ENCODE results near the gene TAB3. TPM values are rescaled to one million over a fixed set of nuclear protein-coding genes. Genes with fewer than 3 reads are reported as not detected.
A peak's percentile ranks its signal among the peaks of the same experiment; 100 is the strongest.

The TAB3 gene
- total RNA-seq, 1 donor from 2014 or later: 14.0 TPM

DNA sequence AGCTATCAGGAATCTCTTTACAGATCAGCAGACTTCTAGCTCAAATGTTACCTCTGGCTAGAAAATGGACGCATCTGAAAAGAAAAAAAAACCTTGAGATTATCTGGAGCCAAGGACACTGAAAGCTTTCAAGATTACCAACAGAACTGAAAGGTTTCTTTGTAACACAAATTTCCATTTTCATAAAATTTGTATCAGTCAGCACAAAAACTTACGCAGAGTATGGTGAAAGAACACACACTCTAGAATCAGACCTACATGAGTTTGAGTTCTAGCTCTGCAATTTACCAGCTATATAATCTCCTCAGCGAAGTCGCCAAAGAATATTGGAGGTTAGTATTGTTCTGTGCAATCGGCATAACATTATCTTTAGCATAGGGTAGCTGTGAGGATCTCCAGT is 1.8 kb downstream of the TAB3 start:
- DNase-seq (ENCODE audit: low spot score): no peak

DNA sequence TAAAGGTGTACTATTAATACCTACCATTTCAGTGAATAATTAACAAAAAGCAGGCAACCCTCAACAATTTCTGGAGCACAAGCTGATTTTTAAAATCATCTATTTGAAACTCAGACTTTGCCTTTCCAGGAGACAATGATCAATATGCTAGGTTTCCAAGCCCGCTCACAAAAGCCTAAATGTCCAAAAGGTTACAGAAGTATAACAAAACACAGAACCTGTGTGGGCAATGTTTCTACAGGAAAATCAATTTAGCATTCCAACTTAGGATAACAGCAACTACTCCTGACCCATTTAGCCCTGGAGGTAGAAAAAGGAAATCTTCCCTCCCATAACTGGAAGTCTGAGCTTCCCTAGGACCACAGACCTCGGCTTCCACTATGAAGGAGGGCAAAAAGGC is 3.9 kb downstream of the TAB3 start:
- no peak for DNase-seq (ENCODE audit: low spot score)

- no peak for DNase-seq (ENCODE audit: low spot score)
Observed at GRCh38 chrX:30883138-30883537, 5.9 kb downstream of the TAB3 start.

DNA sequence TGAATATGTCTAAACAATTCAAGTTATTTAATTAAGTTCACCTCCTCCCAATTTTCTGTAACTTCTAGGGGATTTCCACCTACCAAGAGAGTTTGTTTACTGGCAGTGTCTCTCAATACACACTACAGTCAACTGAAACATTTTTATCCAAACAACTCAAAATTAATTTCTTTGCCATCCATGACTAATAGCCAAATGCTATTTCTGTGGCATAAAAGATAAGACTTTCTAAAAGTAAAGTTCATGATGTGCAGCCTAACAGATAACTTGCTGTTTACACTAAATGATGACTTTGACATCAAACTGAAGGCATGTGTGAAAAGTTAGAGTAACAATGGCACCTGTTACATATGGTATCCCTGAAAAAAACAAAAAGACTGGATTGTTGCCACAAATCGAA is 7.3 kb downstream of the TAB3 start:
- no peak for DNase-seq (ENCODE audit: low spot score)

DNA sequence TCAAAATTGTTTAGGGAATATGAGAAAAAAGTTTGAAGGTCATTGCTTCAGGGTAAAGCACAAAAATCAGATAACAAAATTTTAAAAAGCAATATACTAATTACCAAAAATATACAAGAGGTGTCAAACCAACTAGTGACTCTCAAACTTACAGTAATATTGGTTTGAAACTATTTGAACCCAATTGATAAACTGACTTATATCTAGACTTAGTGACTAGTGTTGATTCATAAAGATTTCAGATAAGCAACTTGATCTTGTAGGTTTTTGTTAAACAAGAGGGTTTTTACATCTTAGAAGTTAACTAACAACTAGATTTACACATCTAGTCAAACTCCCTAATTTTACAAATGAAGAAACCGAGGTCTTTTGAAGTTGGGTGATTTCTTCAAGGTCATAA is 7.7 kb downstream of the TAB3 start:
- DNase-seq (ENCODE audit: low spot score): no peak

- DNase-seq (ENCODE audit: low spot score): peak; percentile 6
Observed at GRCh38 chrX:30880058-30880457, 9.0 kb downstream of the TAB3 start.

DNA sequence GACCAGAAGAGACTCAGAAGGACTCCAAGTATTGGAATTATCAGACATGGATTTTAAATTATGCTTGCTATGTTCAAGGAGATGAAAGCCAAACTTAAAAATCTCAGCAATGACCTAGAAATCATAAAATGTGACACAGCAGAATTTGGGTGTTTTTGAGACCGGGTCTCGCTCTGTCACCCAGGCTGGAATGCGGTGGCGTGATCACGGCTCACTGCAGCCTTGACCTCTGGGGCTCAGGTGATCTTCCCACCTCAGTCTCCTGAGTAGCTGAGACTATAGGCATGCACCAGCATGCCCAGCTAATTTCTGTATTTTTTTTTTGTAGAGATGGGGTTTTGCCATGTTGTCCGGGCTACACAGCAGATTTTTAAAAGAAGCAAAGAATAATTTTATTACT is 12.7 kb downstream of the TAB3 start:
- DNase-seq (ENCODE audit: low spot score): no peak

DNA sequence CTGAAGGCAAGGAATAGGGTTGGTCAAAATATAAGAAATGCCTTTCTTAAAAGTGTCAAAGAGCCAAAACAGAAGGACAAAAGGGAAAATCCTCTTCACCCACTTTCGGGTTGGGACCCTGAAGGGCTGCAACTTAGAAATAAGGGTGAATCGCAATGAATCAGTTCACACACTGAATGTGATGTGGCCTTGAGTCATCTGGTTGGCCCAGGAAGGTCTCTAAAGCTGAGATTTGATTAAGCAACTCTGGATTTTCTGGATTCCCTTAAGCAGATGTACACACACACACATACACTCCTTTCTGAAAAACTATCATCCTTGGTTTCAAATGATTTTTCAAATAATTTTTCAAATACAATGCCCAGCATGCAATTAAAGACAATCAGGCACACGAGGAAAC is 13.1 kb downstream of the TAB3 start:
- peak; percentile 6 for DNase-seq (ENCODE audit: low spot score)

- DNase-seq (ENCODE audit: low spot score): no peak
Observed at GRCh38 chrX:30874851-30875250, 14.2 kb downstream of the TAB3 start.

DNA sequence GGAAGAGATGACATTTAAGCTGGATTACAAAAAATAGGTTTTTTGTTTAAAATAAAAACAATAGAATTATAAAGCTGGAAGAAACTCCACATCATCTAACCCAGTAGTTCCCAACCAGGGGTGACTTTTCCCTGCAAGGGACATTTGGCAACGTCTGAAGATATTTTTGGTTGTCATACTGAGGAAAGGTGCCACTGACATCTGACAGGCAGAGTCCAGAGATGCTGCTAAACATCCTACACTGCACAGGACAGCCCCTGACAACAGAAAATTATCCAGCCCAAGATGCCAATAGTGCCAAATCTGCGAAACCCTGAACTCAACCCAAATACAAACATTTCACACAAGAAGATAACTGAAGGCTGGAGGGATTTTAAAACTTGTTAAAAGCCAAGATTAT is 18.5 kb downstream of the TAB3 start:
- no peak for DNase-seq (ENCODE audit: low spot score)

- no peak for DNase-seq (ENCODE audit: low spot score)
Observed at GRCh38 chrX:30865612-30866011, 23.4 kb downstream of the TAB3 start.

- DNase-seq (ENCODE audit: low spot score): peak; percentile 2
Observed at GRCh38 chrX:30865015-30865414, 24.0 kb downstream of the TAB3 start.

- no peak for DNase-seq (ENCODE audit: low spot score)
Observed at GRCh38 chrX:30864383-30864785, 24.7 kb downstream of the TAB3 start.

DNA sequence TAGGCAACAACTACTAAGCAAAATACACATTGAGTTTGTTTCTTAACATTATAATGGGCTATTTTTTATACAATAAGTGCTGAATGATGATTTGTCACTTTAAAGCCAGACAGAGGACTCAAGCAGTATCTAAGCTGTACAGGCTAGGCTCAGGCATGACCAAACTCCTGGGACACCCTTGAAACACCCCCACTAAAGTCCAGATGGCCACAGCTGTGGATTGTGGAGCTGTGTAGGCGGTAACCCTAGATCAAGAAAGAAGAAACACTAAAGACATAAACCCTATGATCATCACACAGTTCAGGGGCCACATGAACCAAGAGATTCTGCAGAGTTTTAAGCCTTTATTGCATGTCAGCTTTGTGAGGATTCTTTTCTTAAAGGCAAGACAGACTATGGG is 25.1 kb downstream of the TAB3 start:
- peak; percentile 58 for DNase-seq (ENCODE audit: low spot score)

GRCh38 chrX:30858098-30858497 is 31.0 kb downstream of the TAB3 start:
- DNase-seq (ENCODE audit: low spot score): no peak

DNA sequence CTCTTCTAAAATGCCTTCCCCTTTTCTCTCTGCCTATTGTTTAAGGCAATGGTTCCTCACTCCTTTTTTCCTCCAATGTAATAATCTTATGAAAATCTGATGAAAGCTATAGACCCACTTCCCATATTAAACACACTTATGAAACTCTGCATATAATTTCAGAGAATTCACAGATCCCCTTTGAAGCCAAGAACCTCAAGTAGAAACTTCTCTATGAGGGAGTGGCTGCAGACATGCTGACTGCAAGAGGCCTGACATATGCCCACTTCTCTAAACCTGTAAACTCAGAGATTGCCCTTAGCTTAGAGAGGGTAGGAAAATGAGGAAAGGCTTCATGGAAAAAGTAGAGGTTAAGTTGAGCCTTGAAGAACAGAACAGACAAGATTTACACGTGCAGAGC is 37.6 kb downstream of the TAB3 start:
- no peak for DNase-seq (ENCODE audit: low spot score)

DNA sequence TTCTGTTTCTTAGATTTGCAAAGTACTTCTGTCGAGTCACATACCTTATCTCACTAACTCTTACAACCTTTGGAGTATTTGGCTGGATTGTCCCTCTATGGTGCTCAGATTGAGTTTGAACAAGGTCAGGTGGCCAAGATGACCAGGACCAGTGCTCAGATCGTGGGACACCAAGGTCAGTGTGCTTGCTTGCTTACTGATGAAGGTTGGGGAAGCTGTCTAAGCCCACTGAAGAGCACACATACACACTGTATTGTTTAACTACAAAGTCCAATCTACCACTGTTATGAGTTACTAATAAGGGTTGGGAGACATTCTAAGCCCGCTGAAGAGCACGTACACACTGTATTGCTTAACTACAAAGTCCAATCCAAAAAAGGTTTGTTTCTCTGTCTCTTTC is 53.7 kb downstream of the TAB3 start:
- DNase-seq (ENCODE audit: low spot score): no peak

GRCh38 chrX:30833896-30834295 is 55.2 kb downstream of the TAB3 start:
- DNase-seq (ENCODE audit: low spot score): no peak

DNA sequence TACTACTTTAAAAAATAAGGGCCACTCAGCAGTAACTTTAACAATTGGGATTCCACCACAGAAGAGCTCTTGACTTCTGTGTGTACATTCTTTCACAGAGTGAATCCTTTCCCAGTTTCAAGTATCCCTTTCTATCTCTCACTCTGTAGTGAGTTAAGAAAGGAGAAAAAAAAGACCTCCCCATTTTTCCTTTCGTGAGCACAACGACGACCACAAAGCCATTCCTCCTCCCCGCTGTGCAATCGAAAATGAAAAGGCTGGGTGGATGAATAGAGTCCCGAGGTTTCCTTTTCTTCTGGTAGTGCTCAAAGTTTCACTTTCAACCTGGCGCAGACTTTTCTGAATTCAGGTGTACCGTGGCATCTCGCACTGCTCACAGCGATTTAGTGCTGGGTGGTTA is 58.0 kb downstream of the TAB3 start:
- DNase-seq (ENCODE audit: low spot score): no peak

DNA sequence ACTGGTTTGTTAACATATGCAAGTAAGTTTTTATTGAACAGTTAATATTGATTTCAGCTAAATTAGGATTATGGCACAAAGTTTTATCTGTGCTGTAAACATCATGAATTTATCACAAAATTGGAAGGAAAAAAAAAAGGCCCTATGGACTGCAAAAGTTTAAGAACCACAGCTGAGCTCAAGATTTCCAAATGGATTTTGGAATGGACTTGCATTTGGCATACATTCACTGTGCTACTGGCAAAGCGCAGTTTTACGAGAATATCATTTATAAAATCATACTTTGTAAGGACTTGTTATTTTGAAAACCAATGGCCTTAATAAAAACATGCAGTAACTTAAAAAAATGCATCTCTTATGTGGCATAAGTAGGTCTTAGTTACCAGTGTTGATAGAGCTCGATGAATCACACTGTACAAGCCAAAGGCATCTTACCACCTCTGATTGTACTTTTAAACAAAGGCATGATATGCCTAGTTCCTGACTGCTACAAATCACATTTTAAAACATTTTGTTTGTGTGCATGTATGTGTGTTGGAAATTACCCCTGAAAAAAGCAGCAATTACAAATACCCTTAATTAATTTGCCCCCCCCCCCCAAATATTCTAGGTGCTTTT is 58.6 kb downstream of the TAB3 start:
- DNase-seq (ENCODE audit: low spot score): no peak

GRCh38 chrX:30824275-30824674 is 64.8 kb downstream of the TAB3 start:
- DNase-seq (ENCODE audit: low spot score): no peak

DNA sequence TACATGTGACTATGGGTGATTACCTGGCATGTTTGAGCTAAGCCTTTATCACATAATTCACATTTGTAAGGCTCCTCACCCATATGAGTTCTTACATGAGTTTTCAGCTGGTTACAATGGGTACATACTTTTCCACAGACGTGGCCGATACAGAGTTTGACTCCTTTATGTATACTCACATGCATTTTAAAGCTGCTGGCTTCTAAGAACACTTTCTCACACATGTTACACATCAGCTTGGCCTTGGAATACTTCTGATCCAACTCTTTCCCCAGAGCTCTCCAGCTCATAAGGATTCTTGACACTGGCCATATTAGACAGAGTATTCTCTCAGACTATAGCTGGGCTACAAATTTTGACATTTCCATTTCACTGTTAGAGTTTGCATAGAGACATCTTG is 66.3 kb downstream of the TAB3 start:
- DNase-seq (ENCODE audit: low spot score): no peak

- DNase-seq (ENCODE audit: low spot score): no peak
Observed at GRCh38 chrX:30822068-30822681, 66.9 kb downstream of the TAB3 start.

DNA sequence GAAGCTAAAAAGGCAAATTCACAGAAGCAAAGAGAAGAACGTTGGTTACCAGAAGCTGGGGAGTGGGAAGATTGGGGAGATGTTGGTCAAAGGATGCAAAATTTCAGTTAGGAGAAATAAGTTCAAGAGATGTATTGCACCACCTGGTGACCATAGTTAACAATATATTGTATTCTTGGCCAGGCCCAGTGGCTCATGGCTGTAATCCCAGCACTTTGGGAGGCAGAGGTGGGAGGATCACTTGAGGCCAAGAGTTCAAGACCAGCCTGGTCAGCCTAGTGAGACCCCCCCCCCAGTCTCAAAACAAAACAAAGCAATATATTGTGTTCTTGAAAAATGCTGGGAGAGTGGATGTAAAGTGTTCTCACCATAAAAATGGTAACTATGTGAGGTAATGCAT is 67.9 kb downstream of the TAB3 start:
- DNase-seq (ENCODE audit: low spot score): no peak

Measured in umbilical cord (tissue), 2 donors.